Panc1 (cell line): Measurements from ENCODE around the gene FAM221B.

Experiments used
- CTCF ChIP-seq: fragments of 450-650 bp; IDR thresholded peaks from 2 replicates; pipeline ENCODE4 v1.5.1; 2017; ENCODE audit warnings: mild to moderate bottlenecking
- POLR2AphosphoS5 ChIP-seq: IDR thresholded peaks from 2 replicates; pipeline ENCODE4 v1.6.1; 2012; ENCODE audit warnings: mild to moderate bottlenecking, low read depth, low read length, moderate library complexity
- REST ChIP-seq, 2 experiments: IDR thresholded peaks; 2 replicates each; pipeline ENCODE4 v1.6.1; 2011 to 2012; ENCODE audit warnings: low read depth in 2 of 2, control low read depth in 1 of 2, low read length in 1 of 2, mild to moderate bottlenecking in 1 of 2, moderate library complexity in 1 of 2; ENCODE audit not compliant: insufficient read depth in 1 of 2
- TCF7L2 ChIP-seq: IDR thresholded peaks from 2 replicates; pipeline ENCODE4 v1.6.1; 2011; ENCODE audit warnings: mild to moderate bottlenecking, low read depth, low read length, inconsistent platforms

- TF ChIP-seq CTCF (0 out of 2 replicates have a peak, but pooled peaks have one; percentile 20), POLR2AphosphoS5 (no peak), REST (IDR thresholded peaks at IDR 0.05; ENCODE audit: insufficient read depth in 1 of 2, low read depth in 2 of 2, low read length in 1 of 2) (no peak), TCF7L2 (no peak)
Measured at GRCh38 chr9:35816708-35817107, 11.8 kb downstream of the FAM221B start.
